Measurements from ENCODE around the gene UNC119. TPM values are rescaled to one million over a fixed set of nuclear protein-coding genes. Genes with fewer than 3 reads are reported as not detected.

UNC119 gene
- total RNA-seq, 1 experiment from 2014 or later: 44.7 TPM

DNA sequence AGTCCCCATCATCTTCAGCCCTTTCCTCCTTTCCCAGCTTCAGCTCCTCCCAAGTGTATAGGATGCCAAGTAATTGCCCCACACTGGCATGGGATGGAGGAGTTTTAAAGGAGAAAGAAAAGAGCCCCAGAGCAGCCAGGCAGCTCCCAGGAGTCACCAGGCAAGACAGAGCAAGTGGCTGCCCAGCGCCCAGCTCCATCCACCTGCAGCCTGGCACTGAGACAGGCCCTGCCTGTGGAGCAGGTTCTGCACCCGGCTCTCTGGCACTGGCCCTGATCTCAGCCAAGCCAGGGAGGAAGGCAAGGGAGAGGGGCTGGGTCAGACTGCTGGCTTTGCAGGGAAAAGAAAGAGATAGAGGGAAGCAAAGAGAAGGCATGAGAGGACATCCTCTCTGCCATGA lies 24.6 kb downstream of the UNC119 start:
- no TSS peak for BruUV-seq (replicated peaks)
- Histone ChIP-seq H3K27ac (ENCODE audit: low read length) (no peak overlapping the region), H3K27me3 (ENCODE audit: control insufficient read depth, insufficient read depth, low read length) (no peaks in the 10 kb centered on the region; the same call in 1 of the 2 replicates), H3K4me3 (ENCODE audit: low read depth in 2 of 2, low read length in 2 of 2) (no peak overlapping the region), H3K9me3 (ENCODE audit: control insufficient read depth, insufficient read depth, low read depth, low read length) (no peaks in the 10 kb centered on the region), H3K4me1 (ENCODE audit: control insufficient read depth, insufficient read depth, low read length) (no peaks in the 10 kb centered on the region), H3K36me3 (ENCODE audit: control insufficient read depth, insufficient read depth, low read length) (no peaks in the 10 kb centered on the region)
- DNase-seq (ENCODE audit: low read depth, low spot score): no peak
- in situ Hi-C loops (cut with HindIII; ENCODE audit: low pct_unique_long_range_greater_than_20kb, low sequenced_read_pairs): no loop called here
- no peak for ATAC-seq
- ChIA-PET CTCF (interaction anchor here (0.5 kb wide), 1 partner anchor 46 kb away, joined by 3 read pairs; no protein-coding TSS in a partner anchor), POLR2A (no interaction called here)
- intact Hi-C loops (cut with micrococcal nuclease; ENCODE audit: unreplicated experiment): no loop called here
- TF ChIP-seq, protein P1, sequence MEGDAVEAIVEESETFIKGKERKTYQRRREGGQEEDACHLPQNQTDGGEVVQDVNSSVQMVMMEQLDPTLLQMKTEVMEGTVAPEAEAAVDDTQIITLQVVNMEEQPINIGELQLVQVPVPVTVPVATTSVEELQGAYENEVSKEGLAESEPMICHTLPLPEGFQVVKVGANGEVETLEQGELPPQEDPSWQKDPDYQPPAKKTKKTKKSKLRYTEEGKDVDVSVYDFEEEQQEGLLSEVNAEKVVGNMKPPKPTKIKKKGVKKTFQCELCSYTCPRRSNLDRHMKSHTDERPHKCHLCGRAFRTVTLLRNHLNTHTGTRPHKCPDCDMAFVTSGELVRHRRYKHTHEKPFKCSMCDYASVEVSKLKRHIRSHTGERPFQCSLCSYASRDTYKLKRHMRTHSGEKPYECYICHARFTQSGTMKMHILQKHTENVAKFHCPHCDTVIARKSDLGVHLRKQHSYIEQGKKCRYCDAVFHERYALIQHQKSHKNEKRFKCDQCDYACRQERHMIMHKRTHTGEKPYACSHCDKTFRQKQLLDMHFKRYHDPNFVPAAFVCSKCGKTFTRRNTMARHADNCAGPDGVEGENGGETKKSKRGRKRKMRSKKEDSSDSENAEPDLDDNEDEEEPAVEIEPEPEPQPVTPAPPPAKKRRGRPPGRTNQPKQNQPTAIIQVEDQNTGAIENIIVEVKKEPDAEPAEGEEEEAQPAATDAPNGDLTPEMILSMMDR (IDR thresholded peaks at IDR 0.05): no peak
- TF ChIP-seq TCF7L2 (IDR thresholded peaks at IDR 0.05; ENCODE audit: low read depth, low read length) (no peak), SIN3A (IDR thresholded peaks at IDR 0.05; ENCODE audit: borderline replicate concordance, insufficient read depth, low read depth, low read length) (no peak), POLR2AphosphoS5 (IDR thresholded peaks at IDR 0.05; ENCODE audit: low read depth, low read length) (no peak)
- TF ChIP-seq, protein P2, sequence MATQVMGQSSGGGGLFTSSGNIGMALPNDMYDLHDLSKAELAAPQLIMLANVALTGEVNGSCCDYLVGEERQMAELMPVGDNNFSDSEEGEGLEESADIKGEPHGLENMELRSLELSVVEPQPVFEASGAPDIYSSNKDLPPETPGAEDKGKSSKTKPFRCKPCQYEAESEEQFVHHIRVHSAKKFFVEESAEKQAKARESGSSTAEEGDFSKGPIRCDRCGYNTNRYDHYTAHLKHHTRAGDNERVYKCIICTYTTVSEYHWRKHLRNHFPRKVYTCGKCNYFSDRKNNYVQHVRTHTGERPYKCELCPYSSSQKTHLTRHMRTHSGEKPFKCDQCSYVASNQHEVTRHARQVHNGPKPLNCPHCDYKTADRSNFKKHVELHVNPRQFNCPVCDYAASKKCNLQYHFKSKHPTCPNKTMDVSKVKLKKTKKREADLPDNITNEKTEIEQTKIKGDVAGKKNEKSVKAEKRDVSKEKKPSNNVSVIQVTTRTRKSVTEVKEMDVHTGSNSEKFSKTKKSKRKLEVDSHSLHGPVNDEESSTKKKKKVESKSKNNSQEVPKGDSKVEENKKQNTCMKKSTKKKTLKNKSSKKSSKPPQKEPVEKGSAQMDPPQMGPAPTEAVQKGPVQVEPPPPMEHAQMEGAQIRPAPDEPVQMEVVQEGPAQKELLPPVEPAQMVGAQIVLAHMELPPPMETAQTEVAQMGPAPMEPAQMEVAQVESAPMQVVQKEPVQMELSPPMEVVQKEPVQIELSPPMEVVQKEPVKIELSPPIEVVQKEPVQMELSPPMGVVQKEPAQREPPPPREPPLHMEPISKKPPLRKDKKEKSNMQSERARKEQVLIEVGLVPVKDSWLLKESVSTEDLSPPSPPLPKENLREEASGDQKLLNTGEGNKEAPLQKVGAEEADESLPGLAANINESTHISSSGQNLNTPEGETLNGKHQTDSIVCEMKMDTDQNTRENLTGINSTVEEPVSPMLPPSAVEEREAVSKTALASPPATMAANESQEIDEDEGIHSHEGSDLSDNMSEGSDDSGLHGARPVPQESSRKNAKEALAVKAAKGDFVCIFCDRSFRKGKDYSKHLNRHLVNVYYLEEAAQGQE (IDR thresholded peaks at IDR 0.05; ENCODE audit: insufficient read depth in 1 of 2, low read depth in 2 of 2, low read length in 1 of 2): no peak

DNA sequence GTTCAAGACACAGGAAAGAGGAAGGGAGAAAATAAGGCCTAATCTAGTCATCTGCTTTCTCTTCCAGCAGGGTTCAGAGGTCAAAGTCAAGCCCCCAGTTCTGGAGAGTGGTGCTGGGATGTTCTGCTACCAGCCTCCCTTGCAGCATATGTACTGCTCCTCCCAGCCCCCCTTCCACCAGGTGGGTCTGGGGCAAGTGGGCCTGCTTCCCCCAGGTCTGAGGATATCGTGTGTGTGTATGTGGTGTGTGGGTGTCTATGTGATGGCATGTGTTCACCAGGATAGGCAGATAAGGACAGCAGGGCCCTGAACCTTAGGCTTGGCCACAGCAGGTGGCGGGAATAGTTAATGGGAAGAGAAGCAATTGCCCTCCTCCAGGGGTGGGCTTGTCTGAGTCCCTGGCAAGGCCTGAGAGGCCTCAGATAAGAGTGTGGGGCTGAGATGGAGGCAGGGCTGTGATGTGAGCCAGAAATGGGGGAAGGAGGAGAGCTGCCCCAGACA lies 25.2 kb downstream of the UNC119 start:
- Histone ChIP-seq H3K9me3 (ENCODE audit: control insufficient read depth, insufficient read depth, low read depth, low read length) (no peaks in the 10 kb centered on the region), H3K36me3 (ENCODE audit: control insufficient read depth, insufficient read depth, low read length) (no peaks in the 10 kb centered on the region), H3K4me1 (ENCODE audit: control insufficient read depth, insufficient read depth, low read length) (no peaks in the 10 kb centered on the region), H3K27me3 (ENCODE audit: control insufficient read depth, insufficient read depth, low read length) (no peaks in the 10 kb centered on the region; the same call in 1 of the 2 replicates), H3K4me3 (ENCODE audit: low read depth in 2 of 2, low read length in 2 of 2) (no peak overlapping the region), H3K27ac (ENCODE audit: low read length) (no peak overlapping the region)
- POLR2A ChIA-PET: no interaction called here
- in situ Hi-C loops (cut with HindIII; ENCODE audit: low pct_unique_long_range_greater_than_20kb, low sequenced_read_pairs) (no loop called here), intact Hi-C loops (cut with micrococcal nuclease; ENCODE audit: unreplicated experiment) (no loop called here)
- TF ChIP-seq TCF7L2 (IDR thresholded peaks at IDR 0.05; ENCODE audit: low read depth, low read length): no peak
- no peak for TF ChIP-seq POLR2AphosphoS5 (IDR thresholded peaks at IDR 0.05; ENCODE audit: low read depth, low read length)
- BruUV-seq (replicated peaks): no TSS peak
- CTCF ChIA-PET: interaction anchor here (0.9 kb wide), 1 partner anchor 14 kb away, joined by 8 read pairs; no protein-coding TSS in a partner anchor
- ATAC-seq: no peak
- no peak for DNase-seq (ENCODE audit: low read depth, low spot score)

DNA sequence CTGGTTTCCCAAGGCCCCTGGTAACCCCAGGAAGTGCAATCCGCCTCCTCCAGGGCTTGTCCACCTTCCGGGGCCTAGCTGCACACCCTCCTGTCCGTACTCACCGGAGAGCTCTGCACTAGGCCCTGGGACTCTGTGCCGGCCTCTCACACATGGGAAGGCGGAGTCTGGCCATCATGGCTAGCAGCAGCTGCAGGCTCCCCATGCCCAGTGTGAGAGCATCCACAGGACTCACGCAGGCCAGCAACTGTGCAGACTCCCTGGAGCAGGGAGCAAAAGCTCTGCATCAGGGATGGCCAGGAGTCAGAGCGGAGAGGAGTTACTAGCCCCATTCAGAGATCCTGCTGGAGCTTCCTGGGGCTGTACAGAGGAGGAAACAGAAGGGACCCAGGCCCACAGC lies 26.0 kb downstream of the UNC119 start:
- ChIA-PET CTCF (interaction anchor here (0.9 kb wide), 1 partner anchor 15 kb away, joined by 8 read pairs; no protein-coding TSS in a partner anchor), POLR2A (interaction anchor here (0.5 kb wide), 1 partner anchor 157 kb away, joined by 4 read pairs; the partner anchor contains the start of gene VTN)
- Histone ChIP-seq H3K4me3 (ENCODE audit: low read depth in 2 of 2, low read length in 2 of 2) (no peak overlapping the region), H3K27ac (ENCODE audit: low read length) (no peak overlapping the region), H3K9me3 (ENCODE audit: control insufficient read depth, insufficient read depth, low read depth, low read length) (no peaks in the 10 kb centered on the region), H3K36me3 (ENCODE audit: control insufficient read depth, insufficient read depth, low read length) (no peaks in the 10 kb centered on the region), H3K4me1 (ENCODE audit: control insufficient read depth, insufficient read depth, low read length) (no peaks in the 10 kb centered on the region), H3K27me3 (ENCODE audit: control insufficient read depth, insufficient read depth, low read length) (no peaks in the 10 kb centered on the region; the same call in 1 of the 2 replicates)
- in situ Hi-C loops (cut with HindIII; ENCODE audit: low pct_unique_long_range_greater_than_20kb, low sequenced_read_pairs): no loop called here
- BruUV-seq (replicated peaks): no TSS peak
- ATAC-seq: no peak; the same call in 1 of the 2 replicates
- TF ChIP-seq SIN3A (IDR thresholded peaks at IDR 0.05; ENCODE audit: borderline replicate concordance, insufficient read depth, low read depth, low read length) (no peak), POLR2AphosphoS5 (IDR thresholded peaks at IDR 0.05; ENCODE audit: low read depth, low read length) (no peak), TCF7L2 (IDR thresholded peaks at IDR 0.05; ENCODE audit: low read depth, low read length) (no peak)
- TF ChIP-seq, protein P2 (IDR thresholded peaks at IDR 0.05; ENCODE audit: insufficient read depth in 1 of 2, low read depth in 2 of 2, low read length in 1 of 2): no peak
- DNase-seq (ENCODE audit: low read depth, low spot score): no peak
- intact Hi-C loops (cut with micrococcal nuclease; ENCODE audit: unreplicated experiment): no loop called here
